Mucosa of descending colon (tissue), 3 donors: Measurements from ENCODE around the gene PHF21A. TPM values are rescaled to one million over a fixed set of nuclear protein-coding genes. Genes with fewer than 3 reads are reported as not detected.

Source experiments
- ATAC-seq: fragments of 200-7000 bp; cut with Tn5 transposase; one replicate; pipeline ENCODE4 v1.9.1; 2020; ENCODE audit warnings: mild to moderate bottlenecking, moderate library complexity
- DNase-seq, 3 donors: peaks; one replicate each; pipeline ENCODE4 v3.0.0-alpha.2; 2020
- H3K36me3 ChIP-seq: fragments of 200-600 bp; one replicate; pipeline ENCODE4 v1.8.0; 2021; ENCODE audit warnings: low read depth, mild to moderate bottlenecking
- H3K4me1 ChIP-seq: fragments of 200-600 bp; one replicate; pipeline ENCODE4 v1.8.0; 2021; ENCODE audit warnings: low read depth, mild to moderate bottlenecking
- H3K4me3 ChIP-seq: fragments of 200-600 bp; one replicate; pipeline ENCODE4 v1.8.0; 2021; ENCODE audit warnings: mild to moderate bottlenecking
- H3K9me3 ChIP-seq: fragments of 200-600 bp; one replicate; pipeline ENCODE4 v1.8.0; 2021; ENCODE audit warnings: mild to moderate bottlenecking
- CTCF ChIP-seq: fragments of 200-600 bp; IDR thresholded peaks from one replicate; pipeline ENCODE4 v1.8.0; 2022; ENCODE audit warnings: antibody characterized with exemption, mild to moderate bottlenecking
- intact Hi-C, 2 donors: fragments of 100-400 bp; cut with DNase I in 1 of 2; cut with micrococcal nuclease in 1 of 2; formaldehyde crosslinking; loops; one replicate each; pipeline versions ENCODE4 v1.11.0 to v1.11.1; 2022; cut with DNase I, micrococcal nuclease
- total RNA-seq, 3 donors: library from RNA; stranded (reverse); fragmentation: NEBNext Ultra II Directional in 2 of 3; extraction: Animal tissue kit (Norgen Biotek cat#: 25700) in 2 of 3; gene quantifications; one replicate each; pipeline versions ENCODE4 v1.2.1 to v1.2.4, GENCODE V29; 2021 to 2023
- donor health status: DM: no; HTN: no; CAD: no; lungs with moderate emphysema.
- donor health status: DM: no; HTN: no; CAD: no.
- donor health status: DM: no; HTN: yes; CAD: no.

PHF21A gene
- total RNA-seq, 3 donors from 2014 or later = 20.3 to 78.1 (median 23.3) TPM

- no peaks in the 10 kb centered on the region for H3K4me1 ChIP-seq
- intact Hi-C loops = no loop called here
- TF ChIP-seq CTCF = no peak
- no peaks in the 10 kb centered on the region for H3K9me3 ChIP-seq
- ATAC-seq (no peak), DNase-seq (no peak)
- no peak overlapping the region for H3K4me3 ChIP-seq
- H3K36me3 ChIP-seq = no peaks in the 10 kb centered on the region
Measured at GRCh38 chr11:46142561-46142960, 21.3 kb upstream of the PHF21A start.

- no peak for ATAC-seq
- intact Hi-C loops = no loop called here
- Histone ChIP-seq H3K4me1 (no peaks in the 10 kb centered on the region), H3K9me3 (no peaks in the 10 kb centered on the region), H3K4me3 (no peak overlapping the region), H3K36me3 (no peaks in the 10 kb centered on the region)
- TF ChIP-seq CTCF = no peak
- DNase-seq = no peak
Measured at GRCh38 chr11:46141597-46141996, 20.3 kb upstream of the PHF21A start.

GRCh38 chr11:46134540-46134939 lies 13.3 kb upstream of the PHF21A start:
- no peak overlapping the region for H3K4me3 ChIP-seq
- H3K4me1 ChIP-seq = no peaks in the 10 kb centered on the region
- no peaks in the 10 kb centered on the region for H3K36me3 ChIP-seq
- no peak for ATAC-seq
- TF ChIP-seq CTCF = no peak
- H3K9me3 ChIP-seq = no peaks in the 10 kb centered on the region
- intact Hi-C loops = no loop called here
- DNase-seq = no peak

- H3K4me3 ChIP-seq = no peak overlapping the region
- ATAC-seq = no peak
- TF ChIP-seq CTCF = no peak
- intact Hi-C loops = no loop called here
- DNase-seq = no peak
- H3K36me3 ChIP-seq = no peaks in the 10 kb centered on the region
- H3K9me3 ChIP-seq = no peaks in the 10 kb centered on the region
- H3K4me1 ChIP-seq = no peaks in the 10 kb centered on the region
Measured at GRCh38 chr11:46134061-46134460, 12.8 kb upstream of the PHF21A start.

- ATAC-seq (no peak), DNase-seq (no peak)
- intact Hi-C loops = no loop called here
- no peaks in the 10 kb centered on the region for H3K4me1 ChIP-seq
- no peaks in the 10 kb centered on the region for H3K36me3 ChIP-seq
- H3K4me3 ChIP-seq = no peak overlapping the region
- H3K9me3 ChIP-seq = no peaks in the 10 kb centered on the region
- TF ChIP-seq CTCF = no peak
Measured at GRCh38 chr11:46133119-46133518, 11.9 kb upstream of the PHF21A start.

GRCh38 chr11:46130286-46130940 lies 9.2 kb upstream of the PHF21A start:
- ATAC-seq = no peak
- Histone ChIP-seq H3K9me3 (no peaks in the 10 kb centered on the region), H3K4me3 (no peak overlapping the region), H3K36me3 (no peaks in the 10 kb centered on the region), H3K4me1 (no peaks in the 10 kb centered on the region)
- no peak for DNase-seq
- TF ChIP-seq CTCF = no peak
- intact Hi-C loops = no loop called here
